Right lobe of liver (tissue), 6 donors: Measurements from ENCODE around the gene ENTPD8. TPM values are rescaled to one million over a fixed set of nuclear protein-coding genes. Genes with fewer than 3 reads are reported as not detected.

Experiments used
- ATAC-seq, 4 donors: fragments of 200-7000 bp; cut with Tn5 transposase; one replicate each; pipeline ENCODE4 v1.9.1; 2020; ENCODE audit warnings: mild to moderate bottlenecking in 4 of 4, moderate library complexity in 4 of 4
- DNase-seq, 3 donors: peaks; one replicate each; pipeline ENCODE4 v3.0.0-alpha.2; 2020
- H3K27ac ChIP-seq, 3 donors: fragments of 200-600 bp; one replicate each; pipeline ENCODE4 v1.8.0; 2022
- H3K27me3 ChIP-seq, 2 donors: fragments of 200-600 bp; one replicate each; pipeline ENCODE4 v1.8.0; 2022
- H3K36me3 ChIP-seq, 4 donors: fragments of 200-600 bp; sonication (generic) in 1 of 4; one replicate each; pipeline versions ENCODE4 v1.5.1 to v1.8.0; 2017 to 2022; ENCODE audit warnings: control low read depth in 1 of 4
- H3K4me1 ChIP-seq, 4 donors: fragments of 200-600 bp; sonication (generic) in 1 of 4; one replicate each; pipeline versions ENCODE4 v1.5.1 to v1.8.0; 2017 to 2022; ENCODE audit warnings: control low read depth in 1 of 4
- H3K4me3 ChIP-seq, 3 donors: fragments of 200-600 bp; one replicate each; pipeline ENCODE4 v1.8.0; 2022
- H3K9me3 ChIP-seq, 4 donors: fragments of 200-600 bp; sonication (generic) in 1 of 4; one replicate each; pipeline versions ENCODE4 v1.5.1 to v1.8.0; 2017 to 2022; ENCODE audit warnings: control low read depth in 1 of 4
- POLR2A ChIP-seq: fragments of 450-650 bp; IDR thresholded peaks from one replicate; pipeline ENCODE4 v1.6.1; 2017; ENCODE audit warnings: antibody characterized with exemption, mild to moderate bottlenecking
- WGBS: methylation state at CpG from one replicate; pipeline ENCODE4 v1.1.6; 2018; ENCODE audit warnings: low coverage, low lambda C conversion rate; ENCODE audit not compliant: insufficient coverage; ENCODE audit errors: missing lambda C conversion rate; 5-methylcytosine and 5-hydroxymethylcytosine counted together
- intact Hi-C, 2 donors: fragments of 100-400 bp; cut with DNase I; formaldehyde crosslinking; loops; one replicate each; pipeline versions ENCODE4 v1.11.2 to v1.14.1; 2022
- total RNA-seq, 6 experiments: library from RNA; depleted of rRNA in 2 of 6; stranded (reverse); fragments of >200 nt in 2 of 6; fragmentation: NEBNext Ultra II Directional in 3 of 6; extraction: Animal tissue kit (Norgen Biotek cat#: 25700) in 3 of 6; gene quantifications; one replicate each; pipeline versions ENCODE4 v1.1.0 to v1.2.4, GENCODE V29; 2016 to 2023
- TF ChIP-seq, protein P1 (sequence below), 4 donors: fragments of 200-600 bp in 3 of 4; fragments of 450-650 bp in 1 of 4; IDR thresholded peaks; one replicate each; pipeline versions ENCODE4 v1.5.1 to v1.8.0; 2016 to 2022; ENCODE audit warnings: antibody characterized with exemption in 4 of 4, mild to moderate bottlenecking in 2 of 4
- donor health status: DM: no; HTN: yes; CAD: no.
- donor health status: DM: no; HTN: no; CAD: no.
- donor health status: DM: no; HTN: no; CAD: no.
- donor health status: DM: no; HTN: yes; CAD: no.
- donor health status: DM: no; HTN: yes; CAD: no.

Gene ENTPD8
- total RNA-seq, 6 experiments from 2014 or later: 3.3 to 11.5 (median 7.5) TPM

DNA sequence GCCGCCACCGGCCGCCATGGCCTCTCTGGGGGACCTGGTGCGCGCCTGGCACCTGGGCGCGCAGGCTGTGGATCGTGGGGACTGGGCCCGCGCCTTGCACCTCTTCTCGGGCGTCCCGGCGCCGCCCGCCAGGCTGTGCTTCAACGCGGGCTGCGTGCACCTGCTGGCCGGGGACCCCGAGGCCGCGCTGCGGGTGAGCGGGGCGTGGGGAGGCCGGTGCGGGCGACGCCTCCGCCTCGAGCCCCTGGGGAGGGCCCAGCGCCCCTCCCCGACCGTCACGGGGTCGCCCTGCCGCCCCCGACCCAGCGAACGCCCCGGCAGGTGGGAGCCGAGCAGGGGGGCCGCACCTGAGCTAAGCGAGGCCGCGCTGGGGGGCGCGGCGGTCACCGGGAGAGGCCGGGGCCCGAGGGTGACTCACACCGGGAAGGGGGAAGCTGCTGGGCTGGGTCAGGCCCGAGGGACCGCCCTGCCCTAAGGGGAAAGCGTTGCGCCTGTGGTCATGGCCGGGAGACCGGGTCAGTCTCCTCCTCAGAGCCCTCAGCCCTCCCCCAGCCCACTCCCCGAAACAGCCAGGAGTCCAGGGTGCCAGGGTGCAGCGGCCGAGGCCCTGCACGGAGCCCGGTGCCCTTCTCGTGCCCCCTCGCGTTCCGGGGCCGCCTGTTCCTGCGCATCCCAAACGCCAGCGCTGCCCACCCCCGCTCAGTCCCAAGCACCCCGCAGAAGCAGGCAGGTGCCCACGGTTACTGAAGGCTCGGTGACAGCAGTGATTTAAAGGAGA lies 17.5 kb downstream of the ENTPD8 start:
- intact Hi-C loops: no loop called here
- no peaks in the 10 kb centered on the region for H3K36me3 ChIP-seq
- H3K27me3 ChIP-seq: no peaks in the 10 kb centered on the region
- H3K9me3 ChIP-seq: no peaks in the 10 kb centered on the region
- DNase-seq (peak; percentile 54 to 76 (median 56)), ATAC-seq (peak; percentile 7 to 60 (median 20))
- peak overlapping the region; percentile 71 to 94 (median 78) for H3K4me3 ChIP-seq
- TF ChIP-seq, protein P1, sequence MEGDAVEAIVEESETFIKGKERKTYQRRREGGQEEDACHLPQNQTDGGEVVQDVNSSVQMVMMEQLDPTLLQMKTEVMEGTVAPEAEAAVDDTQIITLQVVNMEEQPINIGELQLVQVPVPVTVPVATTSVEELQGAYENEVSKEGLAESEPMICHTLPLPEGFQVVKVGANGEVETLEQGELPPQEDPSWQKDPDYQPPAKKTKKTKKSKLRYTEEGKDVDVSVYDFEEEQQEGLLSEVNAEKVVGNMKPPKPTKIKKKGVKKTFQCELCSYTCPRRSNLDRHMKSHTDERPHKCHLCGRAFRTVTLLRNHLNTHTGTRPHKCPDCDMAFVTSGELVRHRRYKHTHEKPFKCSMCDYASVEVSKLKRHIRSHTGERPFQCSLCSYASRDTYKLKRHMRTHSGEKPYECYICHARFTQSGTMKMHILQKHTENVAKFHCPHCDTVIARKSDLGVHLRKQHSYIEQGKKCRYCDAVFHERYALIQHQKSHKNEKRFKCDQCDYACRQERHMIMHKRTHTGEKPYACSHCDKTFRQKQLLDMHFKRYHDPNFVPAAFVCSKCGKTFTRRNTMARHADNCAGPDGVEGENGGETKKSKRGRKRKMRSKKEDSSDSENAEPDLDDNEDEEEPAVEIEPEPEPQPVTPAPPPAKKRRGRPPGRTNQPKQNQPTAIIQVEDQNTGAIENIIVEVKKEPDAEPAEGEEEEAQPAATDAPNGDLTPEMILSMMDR (IDR thresholded peaks at IDR 0.05): peak in 3 of 4 donors; percentile 0 to 13 (median 4)
- no peak for TF ChIP-seq POLR2A
- WGBS: 20% methylated on average over 11 of the region's 77 CpGs
- peak overlapping the region; percentile 26 to 63 (median 57) for H3K27ac ChIP-seq
- peaks cover 0 to 11% (median 0%) of the 10 kb centered on the region in 4 donors for H3K4me1 ChIP-seq

GRCh38 chr9:137422604-137423513 lies 18.3 kb downstream of the ENTPD8 start, which contains the start of the genes EXD3 and NOXA1:
TSS of gene EXD3 (minus strand) at chr9:137423162. CDS start at chr9:137395357, 27,805 bp downstream.
TSS of gene NOXA1 (plus strand) at chr9:137423393. CDS start at chr9:137423530, 137 bp downstream.
- DNase-seq (peak; percentile 97 to 98 (median 98)), ATAC-seq (peak; percentile 96 to 98 (median 98))
- no peaks in the 10 kb centered on the region for H3K36me3 ChIP-seq
- 0% methylated on average over 7 of the region's 113 CpGs for WGBS
- peak within 1 kb of the TSS; percentile 26 to 79 (median 67) for H3K27ac ChIP-seq
- intact Hi-C loops: no loop called here
- H3K27me3 ChIP-seq: no peaks in the 10 kb centered on the region
- peaks cover 0 to 11% (median 0%) of the 10 kb centered on the region in 4 donors for H3K4me1 ChIP-seq
- H3K4me3 ChIP-seq: peak within 1 kb of the TSS; percentile 94 to 97 (median 96)
- TF ChIP-seq, protein P1 (IDR thresholded peaks at IDR 0.05): peak; percentile 34 to 91 (median 64)
- peak; percentile 40 for TF ChIP-seq POLR2A
- H3K9me3 ChIP-seq: no peaks in the 10 kb centered on the region

GRCh38 chr9:137421838-137422603 lies 19.1 kb downstream of the ENTPD8 start:
- Histone ChIP-seq H3K27ac (peak overlapping the region; percentile 21 to 79 (median 67)), H3K4me1 (peaks cover 0 to 11% (median 0%) of the 10 kb centered on the region in 4 donors), H3K27me3 (no peaks in the 10 kb centered on the region), H3K9me3 (no peaks in the 10 kb centered on the region), H3K4me3 (peak overlapping the region; percentile 94 to 97 (median 96)), H3K36me3 (no peaks in the 10 kb centered on the region)
- TF ChIP-seq POLR2A: no peak
- TF ChIP-seq, protein P1 (IDR thresholded peaks at IDR 0.05): no peak
- ATAC-seq: no peak
- 5% methylated on average over 11 of the region's 11 CpGs for WGBS
- intact Hi-C loops: no loop called here
- no peak for DNase-seq
